Fibroblast of mammary gland (primary cell): ENCODE data around the gene PARD3B.
A peak's percentile ranks its signal among the peaks of the same experiment; 100 is the strongest.

ENCODE experiments used
- DNase-seq: peaks from one replicate; pipeline ENCODE4 v3.0.0-alpha.2; 2010; ENCODE audit warnings: low read depth
- H3K4me3 ChIP-seq: 2 replicates; pipeline ENCODE4 v1.5.1; 2011; ENCODE audit warnings: low read depth, mild to moderate bottlenecking, low read length, moderate library complexity; ENCODE audit not compliant: control insufficient read depth
- TF ChIP-seq, protein P1 (sequence below): conservative IDR thresholded peaks from 2 replicates; pipeline ENCODE4 v1.5.1; 2011; ENCODE audit warnings: low read depth, low read length, inconsistent platforms; ENCODE audit not compliant: control insufficient read depth, insufficient read depth

The PARD3B gene

GRCh38 chr2:205405194-205405593, 859.9 kb downstream of the PARD3B start:
- H3K4me3 ChIP-seq: no peak overlapping the region
- peak; percentile 51 for DNase-seq
- TF ChIP-seq, protein P1, sequence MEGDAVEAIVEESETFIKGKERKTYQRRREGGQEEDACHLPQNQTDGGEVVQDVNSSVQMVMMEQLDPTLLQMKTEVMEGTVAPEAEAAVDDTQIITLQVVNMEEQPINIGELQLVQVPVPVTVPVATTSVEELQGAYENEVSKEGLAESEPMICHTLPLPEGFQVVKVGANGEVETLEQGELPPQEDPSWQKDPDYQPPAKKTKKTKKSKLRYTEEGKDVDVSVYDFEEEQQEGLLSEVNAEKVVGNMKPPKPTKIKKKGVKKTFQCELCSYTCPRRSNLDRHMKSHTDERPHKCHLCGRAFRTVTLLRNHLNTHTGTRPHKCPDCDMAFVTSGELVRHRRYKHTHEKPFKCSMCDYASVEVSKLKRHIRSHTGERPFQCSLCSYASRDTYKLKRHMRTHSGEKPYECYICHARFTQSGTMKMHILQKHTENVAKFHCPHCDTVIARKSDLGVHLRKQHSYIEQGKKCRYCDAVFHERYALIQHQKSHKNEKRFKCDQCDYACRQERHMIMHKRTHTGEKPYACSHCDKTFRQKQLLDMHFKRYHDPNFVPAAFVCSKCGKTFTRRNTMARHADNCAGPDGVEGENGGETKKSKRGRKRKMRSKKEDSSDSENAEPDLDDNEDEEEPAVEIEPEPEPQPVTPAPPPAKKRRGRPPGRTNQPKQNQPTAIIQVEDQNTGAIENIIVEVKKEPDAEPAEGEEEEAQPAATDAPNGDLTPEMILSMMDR: no peak

- TF ChIP-seq, protein P1: no peak
- no peak overlapping the region for H3K4me3 ChIP-seq
- peak; percentile 91 for DNase-seq
These were observed 860.5 kb downstream of the PARD3B start for GRCh38 chr2:205405752-205406151.

- H3K4me3 ChIP-seq: no peak overlapping the region
- TF ChIP-seq, protein P1: no peak
- DNase-seq: peak; percentile 75
These were observed 862.7 kb downstream of the PARD3B start for GRCh38 chr2:205407984-205408383.

- TF ChIP-seq, protein P1: no peak
- H3K4me3 ChIP-seq: no peak overlapping the region
- peak; percentile 62 for DNase-seq
These were observed 863.4 kb downstream of the PARD3B start for GRCh38 chr2:205408696-205409095.

DNA sequence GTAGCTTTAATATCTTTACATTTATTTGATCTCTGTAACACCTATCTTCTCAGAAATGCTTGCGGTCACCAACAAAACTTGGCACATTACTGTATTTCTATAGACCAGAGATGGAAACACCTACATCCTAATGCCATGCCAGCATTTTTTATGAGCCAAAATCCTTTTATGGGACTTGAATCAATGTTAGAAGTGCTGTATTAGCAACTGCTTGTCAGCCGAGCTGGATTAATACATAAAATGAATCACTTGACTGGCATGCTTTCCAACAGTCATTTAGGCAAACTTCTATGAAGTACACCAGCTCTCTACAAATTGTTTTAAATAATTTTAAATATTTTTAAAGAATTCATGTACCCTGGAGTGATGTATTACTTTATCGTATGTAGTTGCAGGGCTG, 864.1 kb downstream of the PARD3B start:
- no peak overlapping the region for H3K4me3 ChIP-seq
- TF ChIP-seq, protein P1: no peak

GRCh38 chr2:205411558-205411957, 866.3 kb downstream of the PARD3B start:
- TF ChIP-seq, protein P1: no peak
- no peak for DNase-seq
- no peak overlapping the region for H3K4me3 ChIP-seq

More for the DNA sequence above, 864.1 kb downstream of the PARD3B start:
- no peak for DNase-seq

- no peak overlapping the region for H3K4me3 ChIP-seq
- TF ChIP-seq, protein P1: no peak
- no peak for DNase-seq
These were observed 879.1 kb downstream of the PARD3B start for GRCh38 chr2:205424326-205424725.
